Measurements from ENCODE around the gene TMEM8B.

DNA sequence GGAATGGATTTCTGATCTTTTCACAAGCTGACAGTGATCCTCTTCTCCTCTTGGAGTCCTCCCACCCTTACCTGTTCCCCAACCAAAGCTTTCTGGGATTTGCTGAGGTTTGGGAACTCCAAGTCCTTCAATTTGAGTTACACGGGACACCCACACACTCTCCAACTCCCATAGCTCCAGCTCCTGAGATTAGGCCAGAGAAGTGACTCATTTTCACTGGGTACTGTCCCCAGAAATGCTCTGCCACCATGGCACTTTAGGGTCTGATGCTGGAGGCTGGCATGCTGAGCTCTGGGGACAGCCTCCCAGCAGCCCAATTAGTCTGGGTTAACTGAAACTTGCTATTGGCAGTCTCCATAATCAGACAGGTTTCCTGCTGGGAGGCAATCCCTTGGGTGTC lies 63.0 kb downstream of the TMEM8B start:
- no peak for TF ChIP-seq GATA2 (IDR thresholded peaks at IDR 0.05; ENCODE audit: low read depth, low read length)
- TF ChIP-seq GATA3 (IDR thresholded peaks at IDR 0.05; ENCODE audit: low read depth, low read length) = no peak
